SK-N-MC (cell line): Measurements from ENCODE around the gene RGS17.

Experiments used
- EZH2 ChIP-seq: fragments of 200-600 bp; sonication (generic); IDR thresholded peaks from one replicate; pipeline ENCODE4 v1.6.1; 2017; ENCODE audit warnings: antibody characterized with exemption
- FOXP2 ChIP-seq: optimal IDR thresholded peaks from 2 replicates; pipeline ENCODE3; 2011; ENCODE audit warnings: mild to moderate bottlenecking, moderate library complexity; ENCODE audit not compliant: insufficient read depth; ENCODE audit errors: extremely low read length, control extremely low read depth
- POLR2AphosphoS5 ChIP-seq: IDR thresholded peaks from 2 replicates; pipeline ENCODE4 v1.6.1; 2012; ENCODE audit warnings: mild to moderate bottlenecking, low read depth, low read length, borderline replicate concordance

- TF ChIP-seq EZH2 (no peak), FOXP2 (no peak), POLR2AphosphoS5 (no peak)
Measured at GRCh38 chr6:153074761-153075160, 56.3 kb downstream of the RGS17 start.
